Stomach (tissue), 4 donors: ENCODE results near the gene URI1.

ENCODE experiments used
- CTCF ChIP-seq, 7 experiments: fragments of 450-650 bp in 4 of 7; fragments of 200-600 bp in 3 of 7; sonication (generic) in 3 of 7; IDR thresholded peaks; one replicate each; pipeline ENCODE4 v1.5.1; 2016 to 2019; ENCODE audit warnings: antibody characterized with exemption in 7 of 7, control low read depth in 2 of 7, mild to moderate bottlenecking in 1 of 7
- POLR2AphosphoS5 ChIP-seq, 3 donors: sonication (generic); formaldehyde crosslinking; IDR thresholded peaks; one replicate each; pipeline ENCODE4 v1.6.1; 2016; ENCODE audit warnings: antibody characterized with exemption in 3 of 3

GRCh38 chr19:29971002-29971401 is 29.0 kb downstream of the URI1 start:
- TF ChIP-seq CTCF (IDR thresholded peaks at IDR 0.05) (no peak), POLR2AphosphoS5 (IDR thresholded peaks at IDR 0.05) (no peak)
